Body of pancreas (tissue), 4 donors: ENCODE data around the gene DSTN. TPM values are rescaled to one million over a fixed set of nuclear protein-coding genes. Genes with fewer than 3 reads are reported as not detected.
A peak's percentile ranks its signal among the peaks of the same experiment; 100 is the strongest.

Source experiments
- ATAC-seq: fragments of 150-250 bp; one replicate; pipeline ENCODE4 v1.9.1; 2016
- DNase-seq, 4 donors: peaks; one replicate each; pipeline ENCODE4 v3.0.0-alpha.2; 2019
- H3K27ac ChIP-seq, 4 donors: fragments of 200-600 bp; sonication (generic); 1 replicate in 3 of 4; 2 replicates in 1 of 4; pipeline versions ENCODE4 v1.5.1 to v1.6.1; 2016 to 2019; ENCODE audit warnings: mild to moderate bottlenecking in 1 of 4, mixed read lengths in 1 of 4, moderate library complexity in 1 of 4
- H3K27me3 ChIP-seq, 2 donors: fragments of 200-600 bp; sonication (generic); one replicate each; pipeline ENCODE4 v1.6.0; 2016; ENCODE audit warnings: mild to moderate bottlenecking in 1 of 2
- H3K36me3 ChIP-seq, 2 donors: fragments of 200-600 bp; sonication (generic); replicated peaks in 1 of 2; 2 replicates each; pipeline ENCODE4 v1.5.1; 2016; ENCODE audit warnings: low read depth in 2 of 2; ENCODE audit not compliant: insufficient read depth in 1 of 2
- H3K4me1 ChIP-seq: fragments of 200-600 bp; sonication (generic); one replicate; pipeline ENCODE4 v1.6.0; 2016
- H3K4me3 ChIP-seq, 2 donors: fragments of 200-600 bp; sonication (generic); 1 replicate in 1 of 2; 2 replicates in 1 of 2; pipeline ENCODE4 v1.5.1; 2016 to 2019
- H3K9me3 ChIP-seq, 3 donors: fragments of 200-600 bp; sonication (generic); 1 replicate in 2 of 3; 2 replicates in 1 of 3; pipeline ENCODE4 v1.5.1; 2016
- POLR2A ChIP-seq, 3 donors: fragments of 450-650 bp; IDR thresholded peaks; one replicate each; pipeline ENCODE4 v1.6.1; 2016; ENCODE audit warnings: antibody characterized with exemption in 3 of 3, mild to moderate bottlenecking in 2 of 3
- WGBS, 2 donors: methylation state at CpG; one replicate each; pipeline ENCODE4 v1.1.5; 2017; 5-methylcytosine and 5-hydroxymethylcytosine counted together
- intact Hi-C: fragments of 100-400 bp; cut with DNase I; formaldehyde crosslinking; loops from one replicate; pipeline ENCODE4 v1.15.1; 2023
- total RNA-seq, 2 donors: library from RNA; depleted of rRNA; stranded (reverse); fragments of >200 nt; gene quantifications; one replicate each; pipeline ENCODE4 v1.1.0, GENCODE V29; 2016
- TF ChIP-seq, protein P1 (sequence below), 7 experiments: fragments of 450-650 bp in 4 of 7; fragments of 200-600 bp in 3 of 7; sonication (generic) in 3 of 7; IDR thresholded peaks; one replicate each; pipeline ENCODE4 v1.5.1; 2016 to 2019; ENCODE audit warnings: antibody characterized with exemption in 7 of 7

Gene DSTN
- total RNA-seq, 2 donors from 2014 or later, result 103 to 464 TPM

DNA sequence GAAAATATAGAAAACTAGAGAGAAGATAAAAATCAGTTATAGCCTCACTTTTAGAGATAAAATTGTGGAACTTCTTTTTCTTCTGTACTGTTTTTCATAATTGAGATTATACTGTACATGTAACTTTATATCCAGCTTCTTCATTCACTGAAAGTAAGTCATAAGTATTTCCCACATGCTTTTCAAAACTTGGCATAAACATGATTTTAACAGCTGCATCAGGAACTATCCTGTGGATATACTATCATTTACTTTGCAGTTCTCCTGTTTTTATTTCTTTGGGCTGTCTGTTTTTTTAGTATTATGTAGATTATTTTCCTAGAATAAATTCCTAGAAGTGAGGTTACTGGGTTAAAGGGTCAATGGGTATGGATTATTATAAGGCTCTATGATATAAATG, 14.8 kb downstream of the DSTN start:
- DNase-seq, result no peak

DNA sequence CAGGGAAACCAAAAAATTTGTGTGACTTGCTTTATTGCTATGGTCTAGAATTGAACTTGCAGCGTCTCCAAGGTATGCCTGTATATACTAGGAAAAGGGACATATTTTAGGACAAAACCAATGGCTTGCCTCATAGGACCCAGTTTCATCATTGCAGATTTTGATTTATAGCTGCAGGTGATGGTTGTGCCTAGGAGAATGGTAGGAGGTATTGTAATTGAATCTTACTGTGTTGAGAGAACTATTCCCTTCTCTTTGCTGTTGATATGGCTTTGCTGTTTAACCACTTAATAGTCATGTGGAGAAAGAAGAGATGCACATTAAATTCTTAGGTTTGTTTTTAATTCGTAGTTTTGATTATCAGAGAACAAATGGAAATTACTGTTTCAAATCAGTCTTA, 16.4 kb downstream of the DSTN start:
- H3K27ac ChIP-seq, result no peak overlapping the region
- no peaks in the 10 kb centered on the region for H3K36me3 ChIP-seq
- DNase-seq, result no peak
- TF ChIP-seq, protein P1, sequence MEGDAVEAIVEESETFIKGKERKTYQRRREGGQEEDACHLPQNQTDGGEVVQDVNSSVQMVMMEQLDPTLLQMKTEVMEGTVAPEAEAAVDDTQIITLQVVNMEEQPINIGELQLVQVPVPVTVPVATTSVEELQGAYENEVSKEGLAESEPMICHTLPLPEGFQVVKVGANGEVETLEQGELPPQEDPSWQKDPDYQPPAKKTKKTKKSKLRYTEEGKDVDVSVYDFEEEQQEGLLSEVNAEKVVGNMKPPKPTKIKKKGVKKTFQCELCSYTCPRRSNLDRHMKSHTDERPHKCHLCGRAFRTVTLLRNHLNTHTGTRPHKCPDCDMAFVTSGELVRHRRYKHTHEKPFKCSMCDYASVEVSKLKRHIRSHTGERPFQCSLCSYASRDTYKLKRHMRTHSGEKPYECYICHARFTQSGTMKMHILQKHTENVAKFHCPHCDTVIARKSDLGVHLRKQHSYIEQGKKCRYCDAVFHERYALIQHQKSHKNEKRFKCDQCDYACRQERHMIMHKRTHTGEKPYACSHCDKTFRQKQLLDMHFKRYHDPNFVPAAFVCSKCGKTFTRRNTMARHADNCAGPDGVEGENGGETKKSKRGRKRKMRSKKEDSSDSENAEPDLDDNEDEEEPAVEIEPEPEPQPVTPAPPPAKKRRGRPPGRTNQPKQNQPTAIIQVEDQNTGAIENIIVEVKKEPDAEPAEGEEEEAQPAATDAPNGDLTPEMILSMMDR (IDR thresholded peaks at IDR 0.05), result no peak
- no peak for TF ChIP-seq POLR2A (IDR thresholded peaks at IDR 0.05)
- intact Hi-C loops, result no loop called here
- 65 to 66% methylated on average over 2 of the region's 2 CpGs for WGBS, 2 donors
- peaks cover 76% of the 10 kb centered on the region for H3K4me1 ChIP-seq
- H3K27me3 ChIP-seq, result no peaks in the 10 kb centered on the region
- H3K4me3 ChIP-seq, result no peak overlapping the region
- no peak for ATAC-seq
- H3K9me3 ChIP-seq, result no peaks in the 10 kb centered on the region

More for the DNA sequence above, 14.8 kb downstream of the DSTN start:
- TF ChIP-seq, protein P1 (IDR thresholded peaks at IDR 0.05), result no peak
- TF ChIP-seq POLR2A (IDR thresholded peaks at IDR 0.05), result no peak
- no peak for ATAC-seq
- Histone ChIP-seq H3K36me3 (no peaks in the 10 kb centered on the region), H3K4me3 (no peak overlapping the region), H3K4me1 (peaks cover 75% of the 10 kb centered on the region), H3K9me3 (no peaks in the 10 kb centered on the region), H3K27me3 (no peaks in the 10 kb centered on the region), H3K27ac (peak overlapping the region in 1 of 4 donors; percentile 36)
- intact Hi-C loops, result no loop called here

DNA sequence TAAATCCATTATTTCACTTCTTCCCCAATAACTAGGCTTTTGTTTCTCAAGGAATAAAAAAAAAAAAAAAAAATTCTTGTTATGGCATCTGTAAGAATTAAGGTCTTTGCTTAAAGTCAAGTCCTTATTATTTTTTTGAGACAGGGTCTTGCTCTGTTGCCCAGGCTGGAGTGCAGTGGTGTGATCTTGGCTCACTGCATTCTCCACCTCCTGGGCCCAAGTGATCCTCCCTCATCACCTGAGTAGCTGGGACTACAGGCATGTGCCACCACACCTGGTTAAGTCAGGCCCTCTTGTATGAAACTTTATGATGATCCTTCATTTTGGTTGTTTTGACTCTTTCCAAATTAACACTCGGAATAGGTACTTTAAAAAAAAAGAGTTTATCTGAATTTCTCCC, 17.3 kb downstream of the DSTN start:
- Histone ChIP-seq H3K27ac (no peak overlapping the region), H3K9me3 (no peaks in the 10 kb centered on the region), H3K36me3 (no peaks in the 10 kb centered on the region), H3K4me3 (no peak overlapping the region), H3K27me3 (no peaks in the 10 kb centered on the region), H3K4me1 (peaks cover 80% of the 10 kb centered on the region)
- intact Hi-C loops, result no loop called here
- TF ChIP-seq, protein P1 (IDR thresholded peaks at IDR 0.05), result no peak
- no peak for TF ChIP-seq POLR2A (IDR thresholded peaks at IDR 0.05)
- DNase-seq (no peak), ATAC-seq (no peak)
- 83 to 92% methylated on average over 1 of the region's 1 CpG for WGBS, 2 donors

DNA sequence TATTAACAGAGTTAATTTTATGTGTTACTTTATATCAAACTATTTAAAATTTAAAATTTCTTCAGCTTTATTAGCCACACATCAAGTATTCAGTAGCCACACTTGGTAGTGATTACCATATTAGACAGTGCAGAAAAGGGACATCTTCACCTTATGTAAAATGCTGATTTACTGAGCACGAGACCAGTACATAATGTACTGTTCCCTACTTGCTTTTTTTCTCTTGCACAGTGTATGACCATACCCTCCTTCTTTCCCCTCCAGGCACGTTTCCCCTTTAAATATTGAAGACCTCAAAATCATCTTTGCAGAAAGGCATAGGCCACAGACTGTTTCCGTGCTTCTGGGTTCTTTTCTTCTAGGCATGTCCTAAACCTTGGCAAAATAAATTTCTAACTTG, 17.9 kb downstream of the DSTN start:
- Histone ChIP-seq H3K4me1 (peaks cover 82% of the 10 kb centered on the region), H3K27ac (no peak overlapping the region)
- DNase-seq, result no peak

More for the DNA sequence above, 17.9 kb downstream of the DSTN start:
- no peaks in the 10 kb centered on the region for H3K27me3 ChIP-seq
- WGBS, 2 donors, result 53 to 74% methylated on average over 3 of the region's 3 CpGs
- intact Hi-C loops, result no loop called here
- H3K9me3 ChIP-seq, result no peaks in the 10 kb centered on the region
- no peak for ATAC-seq
- H3K4me3 ChIP-seq, result no peak overlapping the region
- no peak for TF ChIP-seq POLR2A (IDR thresholded peaks at IDR 0.05)
- TF ChIP-seq, protein P1 (IDR thresholded peaks at IDR 0.05), result no peak
- no peaks in the 10 kb centered on the region for H3K36me3 ChIP-seq
